HCEC 1CT (cell line): ENCODE data around the gene FILIP1.
A peak's percentile ranks its signal among the peaks of the same experiment; 100 is the strongest.
"Not testable (repeated sequence)": the region's sequence is repeated elsewhere in the genome, so short reads cannot be mapped to it uniquely, and the experiment has no call there.

Experiments used
- DNase-seq: peaks from one replicate; pipeline ENCODE4 v3.0.0-alpha.2; 2017

FILIP1 gene

DNA sequence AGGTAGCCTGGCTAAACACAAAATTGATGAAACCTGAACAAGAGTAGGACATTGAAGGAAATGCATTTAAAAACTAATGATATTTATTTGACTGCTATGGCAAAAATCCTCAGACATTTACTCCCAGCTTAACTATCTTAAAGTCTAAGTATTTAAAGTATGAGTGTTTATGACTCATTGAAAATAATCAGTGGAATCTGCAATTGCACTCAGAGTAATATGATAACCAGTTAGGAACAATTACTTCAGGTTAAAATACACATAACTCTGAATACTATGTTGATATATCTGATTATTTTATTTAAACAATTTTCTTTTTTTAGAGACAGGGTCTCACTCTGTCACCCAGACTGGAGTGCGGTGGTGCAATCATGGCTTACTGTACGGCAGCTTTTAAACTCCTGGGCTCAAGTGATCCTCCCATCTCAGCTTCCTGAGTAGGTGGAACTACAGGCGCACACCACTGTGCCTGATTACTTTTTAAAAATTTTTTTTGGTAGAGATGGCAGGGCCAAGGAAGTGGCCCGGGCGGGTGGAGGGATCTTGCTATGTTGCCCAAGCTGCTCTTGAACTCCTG, 43.9 kb downstream of the FILIP1 start:
- DNase-seq = peak; percentile 38

DNA sequence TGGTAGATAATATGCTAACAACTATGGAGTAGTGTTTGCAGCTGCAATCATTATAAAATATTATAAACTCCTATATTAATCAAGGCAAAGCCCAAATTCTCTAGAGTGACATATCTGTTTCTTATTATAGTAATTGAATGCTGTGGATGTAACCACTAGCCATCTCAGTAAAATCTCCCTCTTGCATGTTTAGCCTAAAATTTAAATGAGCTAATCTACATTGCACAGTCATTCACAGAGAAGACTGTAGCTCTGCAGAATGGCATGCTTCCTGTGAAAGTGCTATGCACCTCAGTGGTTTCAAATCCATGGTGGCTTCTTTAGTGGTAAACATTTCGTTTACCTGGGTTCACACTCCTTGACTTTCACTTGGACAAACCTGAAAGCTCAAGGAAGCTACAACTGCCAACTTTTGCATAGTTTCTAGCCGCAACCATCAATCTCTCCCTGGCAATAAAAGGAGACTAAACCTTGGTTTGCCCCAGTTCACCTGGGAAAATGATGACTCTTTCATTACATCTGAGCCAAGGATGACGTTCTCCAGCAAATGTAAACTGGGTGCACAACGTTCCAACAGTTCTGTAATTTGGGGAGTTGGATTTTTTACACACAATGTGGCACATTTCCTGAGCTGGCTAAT, 47.2 kb downstream of the FILIP1 start:
- no peak for DNase-seq

DNA sequence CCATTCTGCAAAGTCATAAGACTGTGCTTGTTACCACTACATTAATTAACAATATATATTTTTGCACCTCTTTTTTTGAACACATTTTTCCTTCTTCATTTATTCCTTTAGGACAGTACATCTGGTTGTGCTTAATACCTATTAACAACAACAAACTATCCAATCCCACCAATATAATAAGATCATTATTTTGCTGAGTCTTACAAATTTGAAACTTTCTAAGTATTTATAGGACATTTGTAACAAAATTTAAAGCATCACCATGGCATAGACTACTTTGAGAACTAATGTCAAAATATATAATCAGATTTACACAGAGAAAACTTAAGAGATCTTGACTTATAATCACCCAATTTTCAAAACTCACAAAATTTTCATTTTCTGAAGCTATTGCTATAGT, 47.9 kb downstream of the FILIP1 start:
- DNase-seq = no peak

DNA sequence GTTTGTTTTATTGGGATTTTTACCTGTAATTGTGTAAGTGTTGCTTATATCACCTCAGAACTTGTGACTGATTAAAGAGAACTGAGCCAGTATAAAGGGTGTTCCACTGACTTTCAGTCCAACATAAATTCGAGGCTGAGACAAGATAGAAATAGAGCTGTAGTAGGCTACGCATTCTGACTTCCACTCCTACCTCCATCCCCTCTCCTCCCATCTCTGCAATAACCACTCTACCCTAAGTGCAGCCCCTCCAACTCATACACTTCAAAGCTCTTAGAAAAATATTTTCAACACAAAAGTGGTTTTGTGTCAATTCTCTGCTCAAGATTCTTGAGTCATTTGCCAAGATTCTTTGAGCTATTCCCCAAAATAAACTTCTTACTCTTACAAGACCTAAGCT, 48.7 kb downstream of the FILIP1 start:
- no peak for DNase-seq

DNA sequence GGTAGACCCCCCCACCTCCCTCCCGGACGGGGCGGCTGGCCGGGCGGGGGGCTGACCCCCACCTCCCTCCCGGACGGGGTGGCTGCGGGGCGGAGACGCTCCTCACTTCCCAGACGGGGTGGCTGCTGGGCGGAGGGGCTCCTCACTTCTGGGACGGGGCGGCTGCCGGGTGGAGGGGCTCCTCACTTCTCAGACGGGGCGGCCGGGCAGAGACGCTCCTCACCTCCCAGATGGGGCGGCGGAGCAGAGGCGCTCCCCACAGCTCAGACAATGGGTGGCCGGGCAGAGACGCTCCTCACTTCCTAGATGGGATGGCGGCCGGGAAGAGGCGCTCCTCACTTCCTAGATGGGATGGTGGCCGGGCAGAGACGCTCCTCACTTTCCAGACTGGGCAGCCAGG, 51.7 kb downstream of the FILIP1 start:
- DNase-seq = not testable (repeated sequence)

DNA sequence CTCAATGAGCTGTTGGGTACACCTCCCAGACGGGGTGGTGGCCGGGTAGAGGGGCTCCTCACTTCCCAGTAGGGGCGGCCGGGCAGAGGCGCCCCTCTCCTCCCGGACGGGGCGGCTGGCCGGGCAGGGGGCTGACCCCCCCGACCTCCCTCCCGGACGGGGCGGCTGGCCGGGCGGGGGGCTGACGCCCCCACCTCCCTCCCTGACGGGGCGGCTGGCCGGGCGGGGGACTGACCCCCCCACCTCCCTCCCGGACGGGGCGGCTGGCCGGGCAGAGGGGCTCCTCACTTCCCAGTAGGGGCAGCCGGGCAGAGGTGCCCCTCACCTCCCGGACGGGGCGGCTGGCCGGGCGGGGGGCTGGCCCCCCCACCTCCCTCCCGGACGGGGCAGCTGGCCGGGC, 52.1 kb downstream of the FILIP1 start:
- DNase-seq = not testable (repeated sequence)

DNA sequence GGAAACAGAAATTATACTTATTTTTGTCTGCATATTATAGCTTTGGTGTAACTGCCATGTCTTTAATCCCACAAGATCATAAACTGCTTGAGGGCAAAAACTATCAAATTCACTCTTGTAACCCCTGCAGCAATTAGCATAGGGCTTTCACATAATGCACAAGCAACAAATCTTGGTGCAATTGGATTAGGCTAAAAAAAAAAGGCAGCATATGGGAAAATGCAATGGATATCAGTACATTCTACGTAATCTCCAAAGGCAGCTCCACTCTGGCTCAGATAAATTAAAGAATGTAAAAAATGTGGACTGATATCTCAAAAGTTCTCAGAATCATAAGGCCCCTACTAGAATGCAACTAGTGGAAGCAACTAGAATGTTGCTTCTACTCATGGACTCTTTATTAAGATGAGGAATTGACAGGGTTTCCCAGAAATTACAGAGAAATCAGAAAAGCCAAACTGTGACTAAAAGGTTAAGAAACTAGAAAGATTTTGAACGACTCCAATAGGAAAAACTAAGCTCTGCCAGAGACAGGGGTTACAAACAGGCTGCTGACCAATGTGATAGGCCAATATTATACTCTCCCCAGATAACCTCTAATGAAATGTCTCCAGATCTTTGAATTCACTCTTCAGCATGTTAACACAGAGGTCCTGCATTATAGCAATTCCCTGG, 55.0 kb downstream of the FILIP1 start:
- DNase-seq = no peak

DNA sequence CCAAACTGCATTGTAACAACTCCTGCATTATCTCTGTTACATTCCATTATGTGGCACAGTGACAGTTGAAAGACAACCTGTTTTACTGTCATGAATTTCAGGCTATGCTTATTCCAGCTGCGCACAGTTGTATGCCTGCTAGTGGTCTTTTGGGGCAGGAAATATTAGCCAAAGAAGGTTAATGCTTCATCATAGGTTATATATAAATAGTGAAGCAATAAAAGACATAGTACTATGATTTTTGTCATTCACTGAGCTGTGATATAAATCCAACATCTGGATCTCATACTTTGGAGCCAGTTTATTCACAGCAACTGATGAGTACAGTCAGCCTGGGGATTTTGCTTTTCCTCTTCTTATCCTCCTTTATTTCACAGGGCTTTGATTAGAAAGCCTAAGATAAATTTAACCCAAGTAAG, 55.6 kb downstream of the FILIP1 start:
- no peak for DNase-seq

DNA sequence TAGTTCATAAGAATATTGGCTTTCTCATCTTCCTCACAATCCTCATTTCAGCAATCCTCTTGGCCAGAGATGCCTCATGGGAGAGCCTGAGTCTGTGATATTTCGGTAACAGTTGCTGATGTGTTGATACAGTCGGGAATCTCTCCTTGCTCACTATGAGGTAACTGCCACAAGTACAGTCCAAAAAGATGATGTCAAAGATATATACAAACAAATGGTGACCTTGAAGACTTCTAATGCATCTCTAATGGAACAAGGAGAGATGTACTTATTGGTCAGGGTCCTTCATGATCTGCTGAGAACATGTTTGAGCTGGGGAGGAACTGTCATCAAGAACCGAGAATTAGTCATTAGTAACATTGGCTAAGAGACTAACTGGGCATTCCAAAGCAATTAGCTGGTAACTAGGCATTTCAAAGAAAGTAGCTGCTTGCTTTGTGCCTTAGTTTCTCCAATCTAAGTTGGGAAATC, 56.1 kb downstream of the FILIP1 start:
- peak; percentile 57 for DNase-seq

DNA sequence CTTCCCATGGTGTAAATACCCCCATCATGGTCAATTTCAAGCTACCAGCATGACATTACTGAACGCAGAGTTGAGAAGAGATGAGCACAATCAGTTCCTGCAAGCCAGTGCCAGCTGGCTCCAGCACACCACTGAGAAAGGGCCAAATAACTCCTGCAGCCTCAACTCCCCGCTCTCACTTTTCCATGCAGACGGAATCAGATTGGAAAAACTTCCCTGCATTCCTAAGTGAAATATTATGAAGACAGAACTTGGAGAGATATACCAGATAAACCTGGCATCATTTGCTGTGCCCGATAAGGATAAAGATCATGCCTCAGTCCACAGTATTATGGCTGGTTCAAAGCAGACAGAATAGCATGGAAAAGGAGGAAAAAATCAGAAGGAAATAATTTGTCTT, 56.7 kb downstream of the FILIP1 start:
- DNase-seq = no peak

DNA sequence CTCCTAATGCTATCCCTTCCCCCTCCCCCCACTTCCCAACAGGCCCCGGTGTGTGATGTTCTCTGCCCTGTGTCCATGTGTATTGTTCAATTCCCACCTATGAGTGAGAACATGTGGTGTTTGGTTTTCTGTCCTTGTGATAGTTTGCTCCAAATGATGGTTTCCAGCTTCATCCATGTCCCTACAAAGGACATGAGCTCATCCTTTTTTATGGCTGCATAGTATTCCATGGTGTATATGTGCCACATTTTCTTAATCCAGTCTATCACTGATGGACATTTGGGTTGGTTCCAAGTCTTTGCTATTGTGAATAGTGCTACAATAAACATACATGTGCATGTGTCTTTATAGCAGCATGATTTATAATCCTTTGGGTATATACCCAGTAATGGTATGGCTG, 60.8 kb downstream of the FILIP1 start:
- not testable (repeated sequence) for DNase-seq

DNA sequence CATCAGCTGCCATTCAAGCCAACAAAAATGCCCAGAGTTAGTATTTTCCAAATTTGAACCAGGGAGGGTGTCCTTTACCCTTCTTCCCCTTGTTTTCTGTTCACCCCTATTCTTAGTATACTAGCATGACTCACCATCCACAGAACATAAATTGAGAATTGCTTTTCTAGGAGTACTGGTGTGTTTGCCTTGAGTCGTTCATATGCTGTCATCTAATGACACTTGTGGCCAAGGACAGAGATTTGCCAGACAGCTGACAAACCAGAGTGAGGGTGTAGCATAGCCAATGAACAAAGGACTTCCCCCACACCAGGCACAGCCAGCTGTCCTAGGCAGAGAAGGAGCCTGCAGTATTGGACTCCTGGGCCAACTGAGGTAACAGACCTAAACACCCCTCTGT, 62.2 kb downstream of the FILIP1 start:
- no peak for DNase-seq

DNA sequence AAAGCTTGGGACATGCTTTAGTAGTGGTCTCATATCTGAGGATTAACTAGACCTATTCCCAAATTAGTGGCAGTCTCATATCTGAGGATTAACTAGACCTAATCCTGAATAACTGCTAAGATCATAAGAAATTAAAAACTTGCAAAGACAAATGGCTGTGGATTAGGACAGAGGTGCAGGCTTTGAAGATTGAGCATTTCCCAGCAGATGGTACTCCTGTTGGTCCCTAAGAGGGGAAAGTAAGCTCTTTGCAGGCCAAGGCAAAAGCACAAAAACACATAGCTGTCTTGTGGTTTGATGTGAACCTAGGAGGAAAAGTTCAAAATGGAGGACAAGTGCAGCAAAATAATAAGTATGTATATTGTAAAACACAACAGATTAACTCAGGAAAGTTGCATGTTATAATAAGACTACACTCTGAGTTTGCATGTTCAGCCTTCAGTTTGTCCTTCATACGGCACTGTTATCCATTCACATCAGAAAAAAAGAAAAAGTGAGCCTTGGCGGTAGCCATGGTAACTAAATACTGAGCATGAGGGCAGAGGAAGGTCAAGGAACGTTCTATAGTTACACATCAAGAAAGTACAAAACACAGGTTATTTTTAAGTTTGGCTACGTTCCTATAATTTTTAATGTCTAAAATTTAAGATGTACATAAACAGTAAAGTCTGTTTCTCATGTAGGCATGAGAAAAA, 62.8 kb downstream of the FILIP1 start:
- no peak for DNase-seq

DNA sequence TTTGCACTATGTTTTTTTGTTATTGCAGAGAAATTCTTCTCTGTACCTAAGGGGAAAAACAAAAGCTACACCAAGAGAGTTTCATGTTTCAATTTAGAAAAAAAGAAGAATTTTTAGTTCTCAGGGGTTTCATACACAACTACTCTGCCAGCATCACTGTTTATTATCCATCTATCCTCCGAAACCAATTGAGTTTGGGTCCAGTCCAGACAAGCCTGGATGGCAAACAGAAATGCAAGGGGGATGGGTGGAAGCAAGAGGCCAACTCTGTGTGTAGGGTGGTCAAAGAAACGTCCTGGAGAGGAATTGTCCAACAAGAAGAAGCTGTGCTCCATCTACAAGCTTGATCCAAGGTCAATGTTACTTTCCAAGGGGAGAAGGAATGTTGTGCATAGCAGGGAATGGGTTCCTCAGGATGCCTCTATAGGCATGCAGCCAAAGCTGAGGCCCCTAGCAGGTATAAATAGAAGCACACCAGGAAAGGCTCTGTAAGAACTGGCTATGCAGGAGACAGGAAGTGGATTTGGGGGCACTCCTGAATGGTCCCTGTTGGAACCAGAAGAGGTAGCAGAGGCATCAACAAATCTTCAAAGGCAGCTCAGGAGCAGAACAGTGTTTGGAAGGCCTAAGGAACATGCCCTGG, 64.4 kb downstream of the FILIP1 start:
- no peak for DNase-seq

DNA sequence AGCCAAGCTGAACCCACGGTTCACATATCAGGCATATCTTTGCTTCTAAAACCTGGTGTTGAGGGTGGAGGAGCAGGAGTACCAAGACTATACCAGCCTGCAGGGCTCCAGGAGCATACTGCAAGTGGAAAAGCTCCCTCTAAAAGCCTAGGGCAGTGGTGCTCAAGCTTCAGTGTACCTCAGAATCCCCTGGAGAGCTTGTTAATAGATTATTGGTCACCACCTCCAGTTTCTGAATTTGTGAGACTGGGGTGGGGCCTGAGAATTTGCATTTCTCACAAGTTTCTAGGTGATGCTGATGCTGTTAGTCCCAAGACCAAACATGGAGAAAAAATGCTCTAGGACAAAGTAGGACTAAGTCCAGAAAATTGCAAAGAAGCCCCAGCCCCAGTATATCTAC, 65.4 kb downstream of the FILIP1 start:
- DNase-seq = no peak

DNA sequence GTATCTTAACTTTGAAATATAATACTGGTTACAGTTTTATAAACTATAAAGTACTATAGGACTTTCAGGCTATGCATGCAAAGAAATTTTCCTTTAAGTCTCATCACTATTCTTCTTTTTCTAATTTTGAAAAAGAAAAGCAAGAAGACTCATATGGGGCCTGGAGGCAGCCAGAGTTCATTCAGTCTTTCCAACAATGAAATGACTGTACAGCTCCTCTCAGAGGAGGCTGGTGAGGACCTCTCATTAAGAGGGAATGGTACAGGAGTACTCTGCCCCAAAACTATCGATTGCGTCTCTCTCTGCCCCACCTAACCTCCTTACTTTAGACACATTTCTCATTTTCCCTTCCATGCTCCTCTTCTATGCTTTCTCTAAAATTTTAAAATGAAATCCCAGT, 66.3 kb downstream of the FILIP1 start:
- no peak for DNase-seq

DNA sequence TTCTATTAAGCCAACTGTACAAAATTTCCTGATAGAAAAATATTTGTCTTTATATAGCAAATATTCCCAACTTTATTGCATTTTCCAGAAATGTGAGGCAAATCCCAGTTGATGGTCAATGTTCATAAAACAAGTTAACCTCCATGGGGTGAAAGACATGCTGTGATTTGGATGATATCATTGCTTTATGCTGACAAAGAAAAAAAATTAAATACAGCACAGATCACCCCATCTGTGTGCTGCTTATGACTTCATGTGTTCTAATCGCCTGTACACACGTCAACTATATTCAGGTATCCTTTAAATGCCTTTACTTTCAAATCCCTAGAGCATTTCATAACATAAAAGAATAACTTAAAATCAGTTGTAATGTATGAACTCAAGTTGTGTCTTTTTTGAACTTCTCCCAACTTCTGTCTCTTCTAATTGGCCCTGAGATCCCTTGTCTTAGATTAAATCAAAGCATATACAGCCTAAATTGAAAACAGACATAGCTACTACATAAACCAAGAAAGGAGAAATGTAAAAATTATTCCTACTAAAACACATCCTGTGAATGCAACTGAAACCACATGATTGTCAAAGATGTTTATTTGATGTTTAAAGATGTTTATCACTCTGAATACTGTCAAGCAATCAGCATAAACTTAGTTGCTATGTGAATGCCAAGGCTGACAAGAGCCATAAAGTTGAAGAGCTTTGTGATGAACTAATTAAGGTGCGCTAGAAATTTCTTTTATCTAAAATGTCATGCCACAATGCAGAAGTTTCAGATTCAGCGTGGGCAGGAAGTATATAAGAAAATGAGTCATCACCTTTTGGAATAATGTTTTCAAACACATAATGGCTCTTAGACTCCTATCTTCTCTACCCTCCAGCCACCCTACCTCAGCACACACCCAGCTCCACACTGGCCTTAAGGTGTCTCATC, 68.7 kb downstream of the FILIP1 start:
- DNase-seq = no peak

DNA sequence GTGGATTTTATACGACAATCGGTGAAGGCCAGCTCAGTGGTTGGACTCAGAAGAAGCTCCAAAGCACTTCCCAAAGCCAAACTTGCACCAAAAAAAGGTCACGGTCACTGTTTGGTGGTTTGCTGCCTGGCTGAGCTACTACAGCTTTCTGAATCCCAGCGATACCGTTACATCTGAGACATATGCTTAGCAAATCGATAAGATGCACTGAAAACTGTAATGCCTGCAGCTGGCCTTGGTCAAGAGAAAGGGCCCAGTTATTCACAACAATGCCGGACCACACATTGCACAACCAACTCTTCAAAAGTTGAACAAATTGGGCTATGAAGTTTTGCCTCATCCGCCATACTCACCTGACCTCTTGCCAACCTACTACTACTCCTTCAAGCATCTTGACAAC, 70.2 kb downstream of the FILIP1 start:
- DNase-seq = no peak

DNA sequence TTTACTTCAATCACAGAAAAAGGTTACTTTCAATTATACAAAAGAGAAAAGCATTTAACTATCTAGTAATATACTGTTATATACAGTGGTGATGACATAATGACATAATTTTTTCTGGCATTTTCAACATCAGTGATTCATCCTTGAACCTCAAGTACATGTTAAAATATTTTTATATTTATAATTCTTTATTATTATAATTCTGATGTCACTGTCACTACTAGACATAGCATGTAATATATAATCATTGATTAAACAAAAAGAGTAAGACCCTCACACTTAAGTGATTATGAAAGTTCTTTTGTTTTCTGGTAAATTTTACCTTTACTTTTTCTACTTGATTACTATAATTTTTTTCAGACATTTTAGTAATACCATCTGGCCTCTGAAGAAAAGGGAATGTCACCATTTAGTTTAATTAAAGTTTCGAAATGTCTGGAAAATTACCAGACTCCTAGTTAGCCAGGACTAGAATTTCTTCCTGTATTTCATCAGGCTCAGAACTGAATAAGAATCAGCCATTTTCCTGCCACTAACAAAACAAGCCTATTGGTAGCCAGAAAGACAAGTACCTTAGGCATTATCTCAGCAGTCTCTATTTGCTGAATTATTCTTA, 71.5 kb downstream of the FILIP1 start:
- DNase-seq = no peak

DNA sequence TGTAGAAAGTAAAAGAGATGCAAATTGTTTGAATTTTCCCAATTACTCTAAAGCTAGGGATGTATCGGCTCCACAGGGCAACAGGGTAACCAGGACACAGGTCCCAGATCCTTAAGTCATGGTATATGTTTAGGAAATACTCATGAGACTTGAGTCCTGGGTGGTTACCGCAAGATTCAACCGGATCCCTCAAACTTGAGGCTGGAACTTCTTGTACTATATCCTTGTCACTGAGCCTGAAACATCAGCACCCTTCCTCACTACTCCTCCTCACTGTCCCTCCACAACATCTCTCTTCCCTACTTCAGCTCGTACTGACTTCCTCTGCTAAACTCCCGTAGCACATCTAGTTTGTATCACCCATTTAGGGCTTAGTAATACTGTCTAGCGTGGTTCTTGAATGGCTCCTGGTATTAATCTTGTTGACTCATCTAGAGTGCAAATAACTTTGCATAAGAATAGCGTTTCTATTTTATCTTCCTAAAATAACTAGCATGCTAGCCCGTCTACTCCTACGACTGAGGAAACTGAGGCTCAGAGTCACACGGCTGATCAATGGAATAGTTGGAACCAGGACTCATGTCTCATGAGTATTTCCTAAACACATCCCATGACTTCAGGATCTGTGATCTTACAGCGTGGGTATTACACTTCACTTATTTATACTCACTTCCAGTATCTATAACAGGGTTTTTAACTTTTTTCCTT, 72.1 kb downstream of the FILIP1 start:
- no peak for DNase-seq

DNA sequence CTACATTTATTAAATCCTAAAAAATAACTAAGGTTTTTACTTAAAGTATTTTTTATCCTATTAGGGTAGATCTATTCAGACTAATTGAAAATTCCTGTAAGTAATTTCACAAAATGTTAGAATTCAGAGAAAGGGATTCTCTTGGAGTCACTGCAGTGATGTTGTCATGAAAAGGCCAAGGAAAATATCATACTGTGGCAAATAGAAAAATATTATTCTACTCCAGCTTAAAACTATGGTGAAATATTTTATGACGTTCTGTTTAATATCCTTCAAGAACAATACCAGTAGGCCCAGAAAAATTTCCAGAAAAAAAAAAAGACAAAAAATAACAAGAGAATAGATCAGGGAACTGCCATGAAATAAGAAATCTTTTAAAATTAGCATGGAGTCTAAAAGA, 73.6 kb downstream of the FILIP1 start:
- DNase-seq = no peak
